T follicular helper cell (primary cell): ENCODE measurements around the gene SLC1A2.

Experiments
- DNase-seq: peaks from one replicate; pipeline ENCODE4 v3.0.0-alpha.2; 2020; ENCODE audit warnings: low read depth

SLC1A2 gene

DNA sequence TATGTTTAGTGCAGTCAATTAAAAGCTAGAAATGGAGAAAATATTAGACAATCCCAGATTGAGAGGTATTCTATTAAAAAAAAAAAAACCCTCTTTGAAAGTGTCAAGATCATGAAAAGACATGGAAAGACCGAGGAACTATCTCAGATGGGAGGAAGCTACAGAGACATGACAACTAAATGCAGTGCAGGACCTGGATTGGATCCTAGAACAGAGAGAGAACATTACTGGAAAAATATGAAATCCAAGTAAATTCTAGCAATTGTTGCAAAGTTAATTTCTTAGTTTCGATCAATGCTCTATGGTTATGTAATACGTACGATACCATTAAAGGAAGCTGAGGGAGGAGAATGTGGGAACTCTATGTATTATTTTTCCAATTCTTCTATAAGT lies 43.2 kb downstream of the SLC1A2 start:
- no peak for DNase-seq

DNA sequence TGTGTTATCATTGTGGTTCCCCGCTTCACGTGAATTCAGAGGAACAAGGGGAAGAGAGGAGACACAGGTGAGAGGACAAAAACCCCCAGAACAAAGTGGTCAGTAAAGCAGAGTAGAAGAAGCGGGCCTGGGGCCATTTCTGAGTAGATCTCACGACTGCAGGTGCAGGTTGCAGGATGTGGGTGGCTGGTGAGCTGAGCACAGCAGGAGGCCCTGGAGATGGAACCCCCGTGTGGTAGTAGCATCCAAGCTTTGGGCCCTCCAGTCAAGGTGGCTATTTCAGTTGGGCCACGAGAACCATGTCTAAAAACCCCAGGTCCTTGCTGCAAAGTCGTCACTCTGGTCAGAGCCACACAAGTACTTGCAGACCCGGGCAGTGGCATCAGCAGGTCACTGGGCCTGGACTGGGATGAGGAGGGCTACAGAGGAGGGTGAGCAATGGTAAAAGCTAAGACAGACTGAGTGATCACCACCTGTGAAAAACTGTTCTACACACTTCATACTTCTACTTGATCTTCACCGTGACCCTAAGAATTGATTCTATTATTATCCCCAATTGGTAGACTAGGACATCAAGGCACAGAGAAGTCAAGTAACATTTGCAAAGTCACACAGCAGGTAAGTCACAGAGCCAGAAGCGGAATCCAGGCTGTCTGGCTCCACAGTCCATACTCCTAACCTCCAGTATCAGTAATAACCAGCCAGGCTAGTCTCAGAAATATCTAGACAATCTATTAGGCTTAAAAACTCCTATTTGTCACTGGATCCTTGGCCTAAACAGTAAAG lies 43.8 kb downstream of the SLC1A2 start:
- no peak for DNase-seq

DNA sequence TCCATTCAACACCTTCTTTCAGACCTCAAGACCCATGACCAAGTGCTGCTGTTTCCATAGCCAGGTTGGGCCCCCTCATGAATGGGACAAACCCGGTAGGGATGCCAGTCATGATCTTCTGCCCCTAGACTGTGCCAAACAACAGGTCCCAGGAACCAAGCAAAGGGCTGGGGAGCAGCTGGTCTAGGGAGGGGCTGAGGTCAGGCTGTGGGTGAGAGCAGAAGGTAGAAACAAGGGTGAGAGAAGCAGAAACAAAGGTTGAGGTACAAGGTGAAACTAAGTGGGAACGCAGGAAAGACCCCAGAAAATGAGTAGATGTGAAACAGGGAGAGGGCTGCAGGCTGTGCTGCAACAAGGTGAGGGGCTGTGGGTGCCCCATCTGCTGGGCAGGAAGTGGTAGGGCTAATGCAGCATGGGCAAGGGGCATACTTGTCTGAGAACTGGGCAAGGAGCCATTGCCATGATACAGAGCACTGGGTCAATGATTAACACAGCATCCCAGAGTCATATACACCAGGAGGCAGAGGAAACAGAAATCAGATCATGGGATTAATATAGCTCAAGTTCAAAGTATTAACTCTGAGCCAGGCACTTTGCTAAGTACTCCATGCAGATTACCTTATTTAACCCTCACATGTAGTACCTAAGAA lies 45.9 kb downstream of the SLC1A2 start:
- DNase-seq, result no peak

DNA sequence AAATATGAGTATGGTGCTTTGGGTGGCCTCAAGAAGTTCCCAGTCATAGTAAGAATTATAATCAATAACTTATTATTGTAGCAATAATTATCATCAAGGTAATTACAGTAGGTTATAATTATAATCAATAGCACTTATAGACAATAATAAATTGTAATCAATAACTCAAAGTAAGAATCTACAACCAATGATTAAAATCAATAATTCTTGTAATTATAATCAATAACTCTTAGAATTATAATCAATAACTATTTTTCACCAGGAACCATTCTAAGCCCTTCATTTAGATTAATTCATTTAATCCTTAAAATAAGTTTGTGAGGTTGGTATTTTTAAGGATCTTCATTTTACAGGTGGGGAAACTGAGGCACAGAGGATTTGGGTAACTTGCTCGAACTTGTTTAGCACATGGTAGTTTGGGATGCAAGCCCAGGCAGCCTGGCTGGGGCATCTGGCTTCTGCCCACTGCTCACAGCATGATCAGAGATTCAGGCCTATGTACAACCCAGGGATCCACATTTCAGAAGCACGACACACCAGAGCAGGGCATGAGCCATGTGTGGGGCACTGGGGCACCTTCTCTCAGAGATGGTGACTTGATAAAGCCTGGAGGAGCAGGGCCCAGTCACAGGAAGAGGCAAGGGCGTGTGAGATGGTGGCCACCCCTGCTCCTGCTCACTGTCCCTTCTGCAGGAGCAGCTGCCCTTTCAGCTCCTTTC lies 46.6 kb downstream of the SLC1A2 start:
- DNase-seq, result no peak

DNA sequence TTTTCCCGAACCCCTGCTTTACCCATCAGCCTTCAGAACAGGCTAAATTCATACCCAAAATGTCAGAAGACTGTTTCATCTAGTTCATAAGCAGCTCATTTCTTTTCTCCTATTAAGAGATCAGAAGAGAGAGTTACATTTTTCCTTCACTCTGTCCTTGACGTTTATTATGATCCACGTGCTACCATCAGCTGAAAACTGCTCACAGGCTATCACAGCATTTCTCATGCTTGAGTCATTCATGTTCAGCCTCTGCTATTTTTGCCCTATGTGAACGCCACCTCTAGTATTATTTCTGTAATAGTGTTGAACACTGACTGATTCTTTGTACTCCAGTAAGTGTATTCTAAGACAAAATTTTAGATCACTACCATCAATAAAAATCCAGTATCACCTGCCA lies 51.9 kb downstream of the SLC1A2 start:
- DNase-seq, result no peak

DNA sequence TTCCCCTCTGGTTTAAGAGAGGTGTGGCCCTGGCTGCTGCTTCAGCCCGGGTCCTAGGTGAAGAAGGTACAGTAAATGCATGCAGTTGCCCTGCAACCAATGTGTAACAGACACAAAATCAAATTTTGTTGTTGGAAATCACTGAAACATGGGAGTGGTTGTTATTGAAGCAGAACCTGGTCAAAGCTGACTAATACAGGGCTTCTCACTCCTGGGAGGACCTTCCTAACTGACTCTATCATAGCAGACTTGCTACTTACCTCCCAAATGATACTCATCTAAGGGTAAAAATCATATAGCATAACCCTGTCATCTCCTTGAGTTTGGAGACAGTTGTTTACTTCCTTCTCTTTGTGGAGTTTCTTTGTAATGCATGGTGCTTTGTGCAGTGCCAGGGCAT lies 52.6 kb downstream of the SLC1A2 start:
- no peak for DNase-seq

DNA sequence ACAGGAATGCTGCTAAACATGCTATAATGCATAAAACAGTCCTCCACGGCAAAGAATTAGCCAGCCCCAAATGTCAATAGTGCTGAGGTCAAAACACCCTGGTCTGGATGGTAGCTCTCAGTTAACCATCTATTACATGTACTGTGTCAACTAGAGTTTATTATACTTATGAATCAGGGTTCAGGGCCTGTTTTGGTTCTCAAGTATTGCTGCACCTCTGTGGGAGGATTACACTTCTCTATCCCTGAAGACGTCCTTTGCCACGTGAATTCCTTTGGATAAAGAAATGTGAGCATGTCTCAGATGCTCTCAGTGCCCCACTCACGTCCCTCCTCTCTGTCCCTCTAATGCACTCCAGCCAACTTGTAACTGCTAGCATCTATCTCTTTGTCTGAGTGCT lies 53.4 kb downstream of the SLC1A2 start:
- no peak for DNase-seq

DNA sequence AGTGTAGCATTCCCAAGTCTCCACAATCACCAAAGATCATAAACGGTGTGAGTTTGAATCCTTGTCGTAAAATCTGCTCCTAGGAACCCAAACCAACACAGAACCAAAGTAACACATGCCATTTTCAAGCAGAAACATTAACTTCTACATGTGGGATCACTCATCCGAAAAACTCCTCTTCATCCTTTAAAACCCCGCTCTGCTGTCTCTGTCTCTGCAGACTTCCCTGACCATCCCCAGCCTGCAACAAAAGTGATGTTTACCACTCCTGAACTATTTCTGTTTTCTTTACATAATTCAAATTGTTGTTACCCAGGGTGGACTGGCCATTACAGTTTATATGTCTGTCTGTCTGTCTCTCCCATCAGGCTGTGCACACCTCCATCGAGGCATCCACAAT lies 54.0 kb downstream of the SLC1A2 start:
- no peak for DNase-seq

DNA sequence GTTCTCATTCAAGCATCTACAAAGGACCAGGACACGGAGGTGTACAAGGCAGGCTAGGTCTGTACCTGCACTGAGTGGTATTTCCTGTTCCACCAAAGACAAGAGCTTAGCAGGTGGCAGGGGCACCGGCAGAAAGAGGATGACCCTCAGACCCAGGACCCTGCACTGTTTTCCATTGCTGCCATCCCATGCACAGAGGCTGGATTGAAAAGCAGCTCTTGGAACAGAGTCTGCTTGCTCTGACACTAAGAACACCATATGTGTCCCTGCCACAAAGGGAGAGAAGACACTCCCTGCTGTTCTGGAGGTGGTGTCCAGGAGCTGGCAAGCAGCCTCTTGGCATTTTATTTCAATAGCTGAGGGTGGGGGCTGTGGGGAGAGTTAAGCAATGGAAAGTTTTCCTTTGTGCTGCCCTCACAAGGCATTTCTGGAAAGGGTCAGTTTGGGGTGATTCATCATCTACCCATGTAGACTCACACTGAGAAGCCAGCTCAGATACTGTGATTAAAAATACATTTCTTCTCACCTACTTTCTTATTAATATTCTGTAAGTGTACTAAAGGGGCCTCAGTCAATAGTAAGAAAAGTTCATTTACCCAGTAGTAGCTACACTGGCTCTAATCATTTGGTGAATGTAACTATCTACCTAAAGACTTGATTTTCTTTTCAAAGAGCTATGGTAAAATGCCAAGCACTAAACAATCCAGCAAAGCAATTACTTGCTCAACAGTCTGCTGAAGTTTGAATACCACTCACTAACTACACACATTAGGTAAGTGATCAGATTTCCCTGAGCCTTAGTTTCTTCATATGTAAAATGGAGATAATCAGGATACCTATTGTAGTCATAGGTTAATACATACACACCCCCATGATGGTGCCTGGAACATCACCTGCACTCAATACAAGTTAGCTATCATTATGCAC lies 55.2 kb downstream of the SLC1A2 start:
- no peak for DNase-seq

DNA sequence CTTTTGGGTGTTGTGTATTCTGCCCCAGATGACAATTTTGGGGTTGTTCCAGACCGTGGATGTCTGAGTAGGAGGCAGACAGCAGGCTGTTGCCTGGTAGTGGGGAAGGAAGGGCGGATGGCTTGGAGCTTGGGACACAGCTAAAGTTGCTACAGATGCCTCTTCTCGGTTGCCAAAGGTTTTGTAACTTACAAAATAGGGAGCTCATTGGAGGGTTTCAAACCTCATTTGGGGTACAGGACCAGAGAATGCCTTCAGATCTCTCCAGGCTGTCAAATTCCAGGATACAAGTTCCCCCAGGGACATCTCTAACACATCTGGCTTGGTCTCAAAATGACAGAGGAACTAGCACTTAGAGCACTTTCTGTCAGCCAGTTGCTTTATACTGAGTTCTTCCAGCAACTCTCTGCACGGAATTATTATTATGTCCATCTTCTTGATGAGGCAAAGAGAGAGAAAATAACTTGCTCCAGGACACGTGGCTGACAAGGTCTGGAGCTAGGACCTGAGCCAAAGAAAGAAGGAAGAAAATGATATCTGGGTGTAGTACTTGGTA lies 56.0 kb downstream of the SLC1A2 start:
- DNase-seq, result no peak

DNA sequence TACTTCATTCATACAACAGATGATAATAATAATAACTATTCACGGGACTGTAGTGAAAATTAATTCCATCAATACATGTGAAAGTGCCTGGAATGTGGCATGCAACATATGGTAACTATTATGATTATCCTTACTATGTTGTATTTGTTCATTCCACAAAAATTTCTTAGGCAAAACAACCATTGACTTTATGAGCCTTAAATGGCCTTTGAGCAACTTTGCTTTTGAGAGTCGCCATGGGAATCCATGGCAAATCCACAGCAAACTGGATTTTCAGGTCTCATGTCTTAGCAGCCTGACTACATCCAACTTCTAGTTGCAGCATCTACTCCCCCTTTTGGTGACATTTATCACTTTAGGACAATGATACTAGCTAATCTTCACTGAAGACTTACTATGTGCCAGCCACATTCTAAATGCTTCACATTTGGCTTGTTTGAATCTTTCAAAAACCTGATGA lies 56.8 kb downstream of the SLC1A2 start:
- no peak for DNase-seq

DNA sequence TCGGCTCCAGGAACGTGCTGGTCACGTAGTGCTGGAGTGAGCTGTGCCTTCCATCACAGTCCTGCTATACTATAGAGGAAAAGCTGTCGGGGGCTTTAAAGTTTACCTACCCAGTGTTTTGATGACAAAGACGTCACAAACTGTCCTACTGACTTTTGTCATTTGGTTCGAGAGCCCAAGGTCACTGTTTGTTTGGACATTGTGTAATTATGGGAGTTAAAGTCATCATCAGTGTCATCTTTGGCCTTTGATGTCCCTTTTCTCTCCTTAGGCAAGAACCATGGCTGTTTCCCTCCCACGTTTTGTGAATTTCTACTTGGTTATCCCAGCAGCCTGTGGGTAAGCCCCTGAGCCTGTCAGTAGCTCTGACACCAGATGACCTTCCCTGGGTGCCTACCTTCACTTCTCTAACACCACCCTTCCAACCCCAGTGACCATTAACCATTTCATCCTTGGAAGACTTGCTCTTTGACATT lies 59.3 kb downstream of the SLC1A2 start:
- no peak for DNase-seq

DNA sequence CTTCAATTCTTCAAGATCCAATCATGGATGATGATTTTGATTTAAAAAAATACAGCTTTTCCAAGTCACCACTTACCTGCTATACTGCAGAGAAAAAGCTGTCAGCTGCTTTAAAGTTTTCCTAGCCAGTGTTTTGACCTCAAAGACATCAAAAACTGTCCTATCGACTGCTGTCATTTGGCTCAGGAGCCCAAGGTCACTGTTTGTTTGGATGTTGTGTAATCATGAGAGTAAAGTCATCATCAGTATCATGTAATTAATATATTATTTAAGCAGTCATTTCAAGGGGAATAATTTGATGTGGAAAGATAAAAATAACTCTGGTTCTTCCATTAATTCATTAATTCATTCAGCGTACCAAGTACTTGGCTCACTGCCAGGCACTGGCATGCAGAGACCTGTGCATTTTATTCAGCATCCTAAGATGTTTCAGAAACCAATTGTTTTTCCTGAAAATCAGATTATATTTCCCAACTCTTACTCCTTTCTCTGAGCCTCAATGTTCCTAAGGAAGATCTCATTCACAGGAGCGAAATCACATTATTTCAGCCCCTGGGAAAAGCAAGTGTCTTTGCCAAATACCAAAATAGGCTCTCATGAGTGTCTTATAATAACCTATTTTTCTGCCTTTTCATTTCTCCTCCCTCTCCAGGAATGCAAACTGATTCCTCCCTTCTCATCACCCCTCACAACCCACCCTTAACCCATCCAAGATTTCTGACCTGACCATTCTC lies 59.9 kb downstream of the SLC1A2 start:
- no peak for DNase-seq

DNA sequence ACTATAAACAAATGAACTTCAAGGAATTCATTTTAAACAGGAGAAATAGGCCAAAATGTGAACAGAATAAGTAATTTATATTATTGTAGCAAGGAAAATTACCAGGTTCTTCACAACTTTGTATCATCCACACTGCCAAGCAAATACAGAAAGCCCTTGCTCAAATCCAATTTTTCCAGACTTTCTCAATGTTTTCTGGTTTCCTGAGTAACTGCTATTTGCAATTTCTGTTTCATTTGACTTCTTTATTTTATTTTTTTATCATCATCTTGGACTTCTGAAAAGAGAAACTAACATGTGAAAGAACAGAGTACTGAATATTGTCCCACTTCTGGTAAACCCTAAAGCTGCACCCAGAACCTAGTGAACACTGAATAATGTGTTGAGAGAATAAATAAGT lies 61.0 kb downstream of the SLC1A2 start:
- DNase-seq, result no peak

DNA sequence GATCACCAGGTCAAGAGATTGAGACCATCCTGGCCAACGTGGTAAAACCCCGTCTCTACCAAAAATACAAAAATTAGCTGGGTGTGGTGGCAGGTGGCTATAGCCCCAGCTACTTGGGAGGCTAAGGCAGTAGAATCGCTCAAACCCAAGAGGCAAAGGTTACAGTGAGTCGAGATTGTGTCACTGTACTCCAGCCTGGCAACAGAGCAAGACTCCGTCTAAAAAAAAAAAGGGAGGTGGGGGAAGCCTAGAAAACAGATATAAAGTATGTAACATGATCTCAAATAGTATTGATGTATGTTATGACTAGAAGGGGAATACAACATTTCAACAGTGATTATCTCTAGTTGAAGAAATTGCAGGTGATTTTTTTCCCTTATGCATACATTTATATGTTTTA lies 61.4 kb downstream of the SLC1A2 start:
- no peak for DNase-seq

DNA sequence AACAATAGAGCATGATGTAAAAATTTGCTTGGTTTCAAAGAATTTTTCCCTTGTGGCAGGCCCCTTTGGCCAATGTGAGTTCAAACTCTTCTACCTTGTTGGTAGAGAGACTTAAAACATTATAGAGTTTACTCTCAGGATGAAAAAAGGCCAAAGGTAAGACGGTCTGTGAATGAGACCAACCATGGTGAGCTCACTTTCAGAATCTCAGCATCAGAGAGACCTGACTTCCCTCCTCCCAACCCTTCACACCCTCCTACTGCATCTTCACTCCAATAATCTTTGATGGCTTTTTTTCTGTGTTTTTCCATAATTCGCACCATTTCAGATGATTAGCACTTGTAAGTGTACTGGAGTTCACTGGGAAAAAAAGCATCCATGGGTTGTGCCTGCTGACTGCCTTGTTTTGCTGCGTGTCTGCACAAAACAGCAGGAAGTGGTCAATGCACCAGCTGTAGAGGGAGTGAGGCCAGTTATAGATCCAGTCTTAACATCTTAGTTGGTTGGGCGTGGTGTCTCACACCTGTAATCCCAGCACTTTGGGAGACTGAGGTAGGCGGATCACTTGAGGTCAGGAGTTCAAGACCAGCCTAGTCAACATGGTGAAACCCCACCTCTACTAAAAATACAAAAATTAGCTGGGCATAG lies 64.1 kb downstream of the SLC1A2 start:
- DNase-seq, result no peak

DNA sequence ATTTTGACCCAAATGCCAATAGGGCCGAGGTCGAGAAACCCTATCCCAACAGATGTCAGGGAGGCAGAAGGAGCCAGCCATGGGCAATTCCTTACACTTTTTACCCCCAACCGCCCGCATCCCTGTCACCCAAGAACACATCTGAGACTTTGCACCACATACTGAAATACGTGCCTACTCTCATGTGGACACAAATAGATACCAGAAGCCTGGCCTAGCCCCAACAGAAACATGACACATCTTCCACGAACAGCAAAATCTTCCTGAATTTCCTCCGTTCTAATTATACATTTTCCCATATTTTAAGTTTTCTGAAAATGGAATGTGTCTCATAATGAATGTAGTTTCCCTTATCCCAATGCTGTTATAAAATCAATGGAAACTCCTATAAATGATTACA lies 64.7 kb downstream of the SLC1A2 start:
- no peak for DNase-seq

DNA sequence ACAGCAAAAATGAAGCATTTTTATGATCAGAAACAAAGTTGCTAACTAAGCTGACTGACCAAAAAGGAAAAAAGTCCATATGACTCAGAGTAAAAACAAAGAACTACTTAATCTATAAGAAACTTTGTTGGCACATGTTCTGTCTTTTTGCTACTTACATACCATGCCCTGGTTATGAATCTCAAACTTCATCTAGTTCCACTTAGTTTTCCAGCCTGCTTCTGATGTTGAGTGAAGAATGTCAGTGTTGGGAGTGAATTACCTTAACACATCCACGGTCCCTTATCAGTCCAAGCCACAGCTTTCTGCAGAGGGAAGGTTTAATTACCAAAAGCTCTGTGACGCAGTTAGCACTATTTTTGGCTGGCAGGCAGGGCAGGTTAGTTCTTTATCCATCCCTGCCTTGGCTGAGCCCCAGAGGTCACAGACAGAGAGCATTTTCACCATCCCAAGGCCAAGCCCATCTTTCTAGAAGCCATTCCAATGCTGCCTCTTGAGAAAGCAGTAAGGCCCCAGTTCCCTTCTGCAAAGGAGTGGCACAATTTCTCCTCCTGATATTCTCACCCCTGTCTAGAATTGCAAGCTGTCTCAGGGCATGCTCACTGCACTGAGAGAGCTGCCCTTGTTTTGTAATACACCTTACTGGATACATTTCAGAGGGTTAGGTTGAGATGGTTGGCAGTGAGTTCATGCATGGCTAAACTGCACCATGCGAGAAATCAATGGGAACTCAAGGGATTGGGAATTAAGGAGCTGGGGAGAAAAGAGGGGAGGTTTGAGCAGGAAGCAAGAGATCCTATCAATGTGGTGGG lies 67.1 kb downstream of the SLC1A2 start:
- DNase-seq, result no peak

DNA sequence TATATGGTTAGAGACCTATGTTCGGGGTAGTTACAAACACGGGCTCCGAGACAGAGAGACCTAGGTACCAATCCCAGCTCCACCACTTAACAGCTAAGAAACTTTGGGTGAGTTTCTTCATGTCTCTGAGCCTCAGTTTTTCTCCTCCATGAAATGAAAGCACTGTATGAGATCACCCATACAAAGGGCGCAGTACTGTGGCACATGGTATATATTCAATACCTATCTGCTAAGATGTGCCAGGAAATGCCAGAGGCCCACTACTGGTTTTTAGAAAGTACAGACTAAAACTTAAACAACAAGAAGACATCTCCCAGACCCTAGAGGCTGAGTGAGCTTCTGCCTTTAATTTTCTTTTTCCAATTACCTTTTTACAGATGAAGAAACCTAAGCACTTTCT lies 69.5 kb downstream of the SLC1A2 start:
- DNase-seq, result no peak
